Vagina (tissue), 2 donors: Measurements from ENCODE around the gene KCNH8. TPM values are rescaled to one million over a fixed set of nuclear protein-coding genes. Genes with fewer than 3 reads are reported as not detected.

Experiments
- DNase-seq, 2 donors: peaks; one replicate each; pipeline ENCODE4 v3.0.0-alpha.2; 2017; ENCODE audit errors: extremely low spot score in 2 of 2
- H3K27ac ChIP-seq: fragments of 200-600 bp; sonication (generic); one replicate; pipeline ENCODE4 v1.5.1; 2019
- H3K27me3 ChIP-seq: fragments of 200-600 bp; sonication (generic); one replicate; pipeline ENCODE4 v1.5.1; 2019
- H3K36me3 ChIP-seq, 2 donors: fragments of 200-600 bp; sonication (generic); one replicate each; pipeline ENCODE4 v1.5.1; 2017 to 2019
- H3K4me1 ChIP-seq: fragments of 200-600 bp; sonication (generic); one replicate; pipeline ENCODE4 v1.5.1; 2019
- H3K4me3 ChIP-seq, 2 donors: fragments of 200-600 bp; sonication (generic); 1 replicate in 1 of 2; 2 replicates in 1 of 2; pipeline ENCODE4 v1.5.1; 2016 to 2019
- H3K9me3 ChIP-seq: fragments of 200-600 bp; sonication (generic); one replicate; pipeline ENCODE4 v1.5.1; 2019
- POLR2A ChIP-seq, 2 donors: fragments of 450-650 bp; IDR thresholded peaks; one replicate each; pipeline ENCODE4 v1.6.1; 2017; ENCODE audit warnings: antibody characterized with exemption in 2 of 2, mild to moderate bottlenecking in 2 of 2, moderate library complexity in 2 of 2
- POLR2AphosphoS5 ChIP-seq, 2 donors: sonication (generic); formaldehyde crosslinking; IDR thresholded peaks; one replicate each; pipeline ENCODE4 v1.9.0; 2017; ENCODE audit warnings: antibody characterized with exemption in 2 of 2, mild to moderate bottlenecking in 2 of 2, low read depth in 1 of 2; ENCODE audit not compliant: insufficient read depth in 1 of 2
- intact Hi-C: fragments of 100-400 bp; cut with DNase I; formaldehyde crosslinking; loops from one replicate; pipeline ENCODE4 v1.15.1; 2023
- total RNA-seq: library from RNA; depleted of rRNA; stranded (reverse); fragments of >200 nt; gene quantifications from one replicate; pipeline ENCODE4 v1.2.3, GENCODE V29; 2016
- TF ChIP-seq, protein P1 (sequence below), 3 experiments: fragments of 450-650 bp in 2 of 3; fragments of 200-600 bp in 1 of 3; sonication (generic) in 1 of 3; IDR thresholded peaks; one replicate each; pipeline ENCODE4 v1.5.1; 2017 to 2019; ENCODE audit warnings: antibody characterized with exemption in 3 of 3, mild to moderate bottlenecking in 2 of 3, moderate library complexity in 2 of 3

KCNH8 gene
- total RNA-seq, 1 donor from 2014 or later = 2.0 TPM

DNA sequence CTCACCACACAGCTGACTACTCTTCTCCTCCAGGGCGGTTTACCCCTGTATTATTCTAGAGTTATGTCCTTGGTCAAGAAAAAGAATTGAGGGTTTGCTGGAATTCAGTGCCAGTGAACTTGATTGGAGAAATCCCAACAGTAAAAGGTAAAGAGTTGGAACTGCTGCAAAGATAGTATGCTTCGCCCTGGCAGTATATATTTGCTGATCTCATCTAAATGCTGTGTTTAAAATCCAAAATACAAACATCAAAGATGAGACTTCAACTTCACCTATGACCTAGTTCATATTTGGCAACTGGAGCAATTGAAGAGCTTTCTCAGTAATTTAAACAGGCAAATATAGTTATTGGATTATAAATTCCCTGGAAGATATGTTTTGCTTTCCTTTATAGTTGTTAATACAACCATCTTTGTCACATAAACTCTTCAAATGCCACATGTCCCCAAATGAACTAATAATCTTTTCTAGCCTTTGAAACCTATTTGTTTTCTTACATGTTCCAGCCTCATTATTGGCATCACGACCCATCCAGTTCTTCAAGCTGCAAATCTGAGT lies 6.5 kb downstream of the KCNH8 start:
- no peak for TF ChIP-seq POLR2A (IDR thresholded peaks at IDR 0.05)
- TF ChIP-seq POLR2AphosphoS5 (IDR thresholded peaks at IDR 0.05; ENCODE audit: insufficient read depth in 1 of 2, low read depth in 1 of 2) = no peak
- TF ChIP-seq, protein P1, sequence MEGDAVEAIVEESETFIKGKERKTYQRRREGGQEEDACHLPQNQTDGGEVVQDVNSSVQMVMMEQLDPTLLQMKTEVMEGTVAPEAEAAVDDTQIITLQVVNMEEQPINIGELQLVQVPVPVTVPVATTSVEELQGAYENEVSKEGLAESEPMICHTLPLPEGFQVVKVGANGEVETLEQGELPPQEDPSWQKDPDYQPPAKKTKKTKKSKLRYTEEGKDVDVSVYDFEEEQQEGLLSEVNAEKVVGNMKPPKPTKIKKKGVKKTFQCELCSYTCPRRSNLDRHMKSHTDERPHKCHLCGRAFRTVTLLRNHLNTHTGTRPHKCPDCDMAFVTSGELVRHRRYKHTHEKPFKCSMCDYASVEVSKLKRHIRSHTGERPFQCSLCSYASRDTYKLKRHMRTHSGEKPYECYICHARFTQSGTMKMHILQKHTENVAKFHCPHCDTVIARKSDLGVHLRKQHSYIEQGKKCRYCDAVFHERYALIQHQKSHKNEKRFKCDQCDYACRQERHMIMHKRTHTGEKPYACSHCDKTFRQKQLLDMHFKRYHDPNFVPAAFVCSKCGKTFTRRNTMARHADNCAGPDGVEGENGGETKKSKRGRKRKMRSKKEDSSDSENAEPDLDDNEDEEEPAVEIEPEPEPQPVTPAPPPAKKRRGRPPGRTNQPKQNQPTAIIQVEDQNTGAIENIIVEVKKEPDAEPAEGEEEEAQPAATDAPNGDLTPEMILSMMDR (IDR thresholded peaks at IDR 0.05) = no peak
- no peak overlapping the region for H3K4me3 ChIP-seq
- intact Hi-C loops = no loop called here
- no peaks in the 10 kb centered on the region for H3K27me3 ChIP-seq
- no peaks in the 10 kb centered on the region for H3K36me3 ChIP-seq
- no peak for DNase-seq
- H3K4me1 ChIP-seq = no peaks in the 10 kb centered on the region
- no peaks in the 10 kb centered on the region for H3K9me3 ChIP-seq
- H3K27ac ChIP-seq = no peak overlapping the region

DNA sequence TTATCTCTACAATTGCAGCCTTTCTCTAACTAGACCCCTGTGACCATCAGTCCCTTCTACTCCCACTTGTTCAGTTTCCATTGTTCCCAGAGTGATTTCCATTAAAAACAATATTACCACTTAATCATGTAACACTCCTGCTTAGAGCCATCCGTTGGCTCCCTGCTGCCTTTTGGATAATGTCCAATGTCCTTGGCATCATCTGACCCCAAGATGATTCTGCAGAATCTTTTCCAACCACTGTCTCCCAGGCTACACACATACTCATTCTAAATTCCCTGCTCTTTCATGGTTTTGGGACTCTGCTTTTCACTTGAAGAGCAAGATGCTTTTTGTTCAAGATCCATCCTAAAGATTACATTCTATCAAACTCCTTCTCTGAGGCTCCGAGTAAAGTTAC lies 7.1 kb downstream of the KCNH8 start:
- Histone ChIP-seq H3K9me3 (no peaks in the 10 kb centered on the region), H3K27me3 (no peaks in the 10 kb centered on the region), H3K36me3 (no peaks in the 10 kb centered on the region), H3K4me3 (no peak overlapping the region), H3K4me1 (no peaks in the 10 kb centered on the region), H3K27ac (no peak overlapping the region)
- no peak for DNase-seq
- TF ChIP-seq POLR2A (IDR thresholded peaks at IDR 0.05) = no peak
- TF ChIP-seq, protein P1 (IDR thresholded peaks at IDR 0.05) = no peak
- no peak for TF ChIP-seq POLR2AphosphoS5 (IDR thresholded peaks at IDR 0.05; ENCODE audit: insufficient read depth in 1 of 2, low read depth in 1 of 2)
- intact Hi-C loops = no loop called here

DNA sequence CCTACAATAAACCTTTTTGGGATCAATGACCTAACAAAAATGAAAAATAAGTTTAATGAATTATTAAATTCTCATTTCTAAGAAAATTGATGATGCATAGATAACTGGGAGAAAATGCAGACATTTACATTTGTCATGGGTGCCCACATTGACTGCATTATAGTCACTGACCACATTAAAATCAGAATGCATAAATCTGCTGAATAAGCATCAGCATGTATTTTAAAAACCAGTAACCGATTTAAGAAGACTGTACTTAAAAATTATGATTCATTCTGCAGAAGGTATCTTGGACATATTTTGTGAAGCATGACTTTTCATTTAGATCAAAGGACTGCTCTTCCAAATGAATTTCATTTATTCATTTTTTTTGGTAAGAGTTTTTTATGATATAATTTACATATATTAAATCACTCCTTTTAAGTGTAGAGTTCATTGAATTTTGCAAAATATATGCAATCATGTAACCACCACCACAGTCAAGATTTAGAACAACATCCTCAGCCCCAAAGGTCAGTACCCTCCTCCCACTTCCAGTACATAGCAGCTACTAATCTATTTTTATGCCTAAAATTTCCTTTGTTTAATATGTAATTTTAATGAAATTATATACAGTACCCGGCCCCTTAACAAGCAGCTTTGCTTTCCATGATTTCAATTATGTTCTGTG lies 11.8 kb downstream of the KCNH8 start:
- Histone ChIP-seq H3K4me3 (no peak overlapping the region), H3K27me3 (no peaks in the 10 kb centered on the region), H3K27ac (no peak overlapping the region), H3K4me1 (no peaks in the 10 kb centered on the region), H3K36me3 (no peaks in the 10 kb centered on the region), H3K9me3 (no peaks in the 10 kb centered on the region)
- intact Hi-C loops = no loop called here
- TF ChIP-seq POLR2AphosphoS5 (IDR thresholded peaks at IDR 0.05; ENCODE audit: insufficient read depth in 1 of 2, low read depth in 1 of 2) (no peak), POLR2A (IDR thresholded peaks at IDR 0.05) (no peak)
- TF ChIP-seq, protein P1 (IDR thresholded peaks at IDR 0.05) = no peak
- DNase-seq = no peak

DNA sequence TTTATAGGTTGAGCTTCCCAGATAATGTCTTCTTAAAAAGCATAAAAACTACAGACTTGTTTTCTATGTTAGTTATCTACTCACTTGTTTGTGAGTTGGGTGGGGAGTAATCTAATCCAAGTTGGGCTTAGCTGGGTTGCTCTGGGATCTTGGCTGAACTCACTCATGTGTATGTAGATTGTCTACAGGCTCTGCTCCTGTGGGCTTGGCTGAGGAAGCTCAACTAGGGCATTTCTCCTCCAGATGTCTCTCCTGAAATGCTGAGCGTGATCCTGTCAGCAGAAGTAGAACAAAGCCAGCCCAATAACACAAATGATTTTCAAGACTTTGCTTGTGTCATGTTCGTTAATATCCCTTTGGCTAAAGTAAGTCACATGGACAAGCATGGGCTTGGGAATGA lies 17.3 kb downstream of the KCNH8 start:
- TF ChIP-seq POLR2A (IDR thresholded peaks at IDR 0.05) = no peak
- TF ChIP-seq POLR2AphosphoS5 (IDR thresholded peaks at IDR 0.05; ENCODE audit: insufficient read depth in 1 of 2, low read depth in 1 of 2) = no peak
- TF ChIP-seq, protein P1 (IDR thresholded peaks at IDR 0.05) = no peak
- no peak overlapping the region for H3K4me3 ChIP-seq
- H3K36me3 ChIP-seq = no peaks in the 10 kb centered on the region
- H3K9me3 ChIP-seq = no peaks in the 10 kb centered on the region
- DNase-seq = no peak
- no peaks in the 10 kb centered on the region for H3K4me1 ChIP-seq
- intact Hi-C loops = no loop called here
- H3K27me3 ChIP-seq = no peaks in the 10 kb centered on the region
- no peak overlapping the region for H3K27ac ChIP-seq

DNA sequence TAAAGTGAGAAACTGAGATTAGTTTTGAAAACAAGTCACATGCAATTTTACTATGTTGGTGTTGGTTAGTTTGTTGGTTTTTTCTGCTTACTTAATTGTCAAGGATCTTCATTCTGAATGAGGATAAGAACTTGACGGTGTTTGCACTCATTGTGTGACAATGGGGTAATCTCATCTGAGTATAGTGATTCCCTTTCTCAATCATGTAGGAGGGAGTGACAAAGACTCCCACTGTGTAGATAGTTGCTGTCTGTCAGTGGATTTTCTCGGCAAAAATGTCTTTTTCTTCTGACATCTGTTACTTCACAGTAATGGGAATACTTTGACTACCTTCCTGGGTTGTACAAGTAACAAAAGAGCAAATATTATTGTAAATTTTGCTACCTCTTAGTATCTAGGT lies 23.5 kb downstream of the KCNH8 start:
- no peaks in the 10 kb centered on the region for H3K36me3 ChIP-seq
- no peaks in the 10 kb centered on the region for H3K4me1 ChIP-seq
- intact Hi-C loops = no loop called here
- no peaks in the 10 kb centered on the region for H3K9me3 ChIP-seq
- H3K4me3 ChIP-seq = no peak overlapping the region
- TF ChIP-seq, protein P1 (IDR thresholded peaks at IDR 0.05) = no peak
- TF ChIP-seq POLR2AphosphoS5 (IDR thresholded peaks at IDR 0.05; ENCODE audit: insufficient read depth in 1 of 2, low read depth in 1 of 2) (no peak), POLR2A (IDR thresholded peaks at IDR 0.05) (no peak)
- H3K27ac ChIP-seq = no peak overlapping the region
- DNase-seq = no peak
- H3K27me3 ChIP-seq = no peaks in the 10 kb centered on the region
